ENCODE measurements around the gene ZNF655.
"Not testable (repeated sequence)": the region's sequence is repeated elsewhere in the genome, so short reads cannot be mapped to it uniquely, and the experiment has no call there.

Gene ZNF655

GRCh38 chr7:99558306-99559174, at the start of gene ZNF655:
TSS of gene ZNF655 (plus strand) at chr7:99558642. CDS start at chr7:99560560, 1,918 bp downstream.
- peak; percentile 92 to 93 for DNase-seq

GRCh38 chr7:99514050-99514449, 44.4 kb upstream of the ZNF655 start:
- no peak for DNase-seq

DNA sequence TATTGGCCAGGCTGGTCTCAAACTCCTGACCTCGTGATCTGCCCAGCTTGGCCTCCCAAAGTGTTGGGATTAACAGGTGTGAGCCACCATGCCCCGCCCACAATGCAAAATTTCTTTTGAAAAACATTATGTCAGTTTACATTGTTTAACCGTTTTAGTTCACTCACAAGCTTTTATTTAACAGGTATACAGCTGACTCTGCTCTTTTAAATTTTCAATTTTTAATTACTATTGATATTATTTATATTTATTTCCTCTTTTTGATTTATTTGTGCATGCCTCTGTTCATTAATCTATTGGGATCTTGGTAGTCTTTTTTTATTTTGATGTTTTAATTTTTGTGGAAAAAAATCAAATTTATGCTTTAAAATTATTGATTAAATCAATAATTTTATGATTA, 37.0 kb upstream of the ZNF655 start:
- no peak for DNase-seq

DNA sequence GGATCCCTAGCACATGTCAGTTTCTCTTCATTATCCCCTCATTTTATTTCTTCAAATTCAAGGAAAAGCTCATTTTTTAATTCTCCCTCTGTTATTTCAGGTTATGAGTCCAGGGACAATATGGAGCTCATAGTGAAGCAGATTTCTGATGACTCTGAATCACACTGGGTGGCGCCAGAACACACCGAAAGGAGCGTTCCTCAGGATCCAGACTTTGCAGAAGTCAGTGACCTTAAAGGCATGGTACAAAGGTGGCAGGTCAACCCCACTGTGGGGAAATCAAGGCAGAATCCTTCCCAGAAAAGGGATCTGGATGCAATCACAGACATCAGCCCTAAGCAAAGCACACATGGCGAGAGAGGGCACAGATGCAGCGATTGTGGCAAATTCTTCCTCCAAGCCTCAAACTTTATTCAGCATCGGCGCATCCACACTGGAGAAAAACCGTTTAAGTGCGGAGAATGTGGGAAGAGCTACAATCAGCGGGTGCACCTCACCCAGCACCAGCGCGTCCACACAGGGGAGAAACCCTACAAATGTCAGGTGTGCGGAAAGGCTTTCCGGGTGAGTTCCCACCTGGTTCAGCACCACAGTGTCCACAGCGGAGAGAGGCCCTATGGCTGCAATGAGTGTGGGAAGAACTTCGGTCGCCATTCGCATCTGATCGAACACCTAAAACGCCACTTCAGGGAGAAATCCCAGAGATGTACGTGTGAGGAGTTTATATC, 32.6 kb upstream of the ZNF655 start:
- DNase-seq = no peak

DNA sequence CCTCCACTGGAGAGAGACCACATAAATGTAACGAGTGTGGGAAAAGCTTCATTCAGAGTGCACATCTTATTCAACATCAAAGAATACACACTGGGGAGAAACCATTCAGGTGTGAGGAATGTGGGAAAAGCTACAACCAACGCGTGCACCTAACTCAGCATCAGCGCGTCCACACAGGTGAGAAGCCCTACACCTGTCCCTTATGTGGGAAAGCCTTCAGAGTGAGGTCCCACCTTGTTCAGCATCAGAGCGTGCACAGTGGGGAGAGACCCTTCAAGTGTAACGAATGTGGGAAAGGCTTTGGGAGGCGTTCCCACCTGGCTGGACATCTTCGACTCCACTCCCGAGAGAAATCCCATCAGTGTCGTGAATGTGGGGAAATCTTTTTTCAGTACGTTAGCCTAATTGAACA, 27.1 kb upstream of the ZNF655 start:
- peak in 1 of 2 experiments; percentile 23 for DNase-seq

DNA sequence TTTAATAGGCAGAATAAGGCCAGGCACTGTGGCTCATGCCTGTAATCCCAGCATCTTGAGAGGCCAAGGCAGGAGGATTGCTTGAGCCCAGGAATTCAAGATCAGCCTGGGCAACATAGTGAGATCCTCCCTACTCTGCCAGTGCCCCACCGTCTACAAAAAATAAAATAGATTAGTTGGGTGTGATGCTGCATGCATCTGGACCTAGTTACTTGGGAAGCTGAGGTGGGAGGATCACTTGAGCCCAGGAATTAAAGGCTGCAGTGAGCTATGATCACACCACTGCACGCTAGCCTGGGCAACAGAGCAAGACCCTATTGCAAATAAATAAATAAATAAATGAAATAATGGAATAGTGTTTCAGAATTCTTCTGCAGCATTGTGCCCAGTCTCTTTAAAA, 22.8 kb upstream of the ZNF655 start:
- DNase-seq = no peak

GRCh38 chr7:99539213-99539811, 19.1 kb upstream of the ZNF655 start:
- no peak for DNase-seq

GRCh38 chr7:99540542-99540941, 17.9 kb upstream of the ZNF655 start:
- DNase-seq = no peak

- no peak for DNase-seq
Measured at GRCh38 chr7:99541212-99541611, 17.2 kb upstream of the ZNF655 start.

DNA sequence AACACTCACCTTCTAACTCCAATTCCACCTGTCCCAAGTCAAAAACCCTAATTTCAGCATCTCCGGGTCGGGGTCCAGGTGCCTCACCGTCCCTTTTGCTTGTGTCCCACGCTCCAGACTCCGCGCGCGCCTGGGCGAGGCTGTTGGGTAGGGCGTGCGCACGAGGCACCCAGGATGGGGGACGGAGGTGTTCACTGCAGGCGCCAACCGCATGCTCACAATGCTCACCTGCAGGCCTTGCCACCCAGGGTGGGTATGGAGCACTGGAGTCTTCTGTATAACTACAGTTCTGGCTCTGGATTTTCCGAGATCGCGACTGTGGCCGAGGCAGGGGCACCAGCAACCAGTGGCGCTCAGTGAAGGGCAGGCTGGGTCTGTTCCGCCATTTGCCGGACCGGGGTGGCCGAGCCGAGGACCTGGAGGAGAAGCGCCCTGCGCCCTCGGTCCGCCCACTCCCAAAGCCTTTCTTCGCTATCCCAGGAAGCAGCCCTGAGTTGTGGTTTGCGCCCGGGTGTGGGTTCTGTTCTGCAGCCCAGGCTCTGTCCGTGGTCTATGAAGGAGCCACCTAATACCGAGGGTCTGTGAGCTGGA, 15.3 kb upstream of the ZNF655 start:
- no peak for DNase-seq

GRCh38 chr7:99543916-99544315, 14.5 kb upstream of the ZNF655 start:
- DNase-seq = no peak

DNA sequence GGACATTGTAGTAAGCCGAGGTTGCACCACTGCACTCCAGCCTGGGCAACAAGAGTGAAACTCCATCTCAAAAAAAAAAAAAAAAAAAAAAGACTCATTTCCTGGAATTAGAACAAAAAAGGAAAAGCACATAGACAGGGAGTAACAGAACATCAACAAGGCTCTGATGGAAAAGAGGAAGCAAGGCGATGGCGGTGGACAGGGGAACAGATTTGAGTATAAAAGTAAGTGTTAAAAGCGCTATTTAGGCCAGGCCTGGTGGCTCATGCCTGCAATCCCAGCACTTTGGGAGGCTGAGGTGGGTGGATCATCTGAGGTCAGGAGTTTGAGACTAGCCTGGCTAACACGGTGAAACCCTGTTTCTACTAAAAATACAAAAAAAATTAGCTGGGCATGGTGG, 13.1 kb upstream of the ZNF655 start:
- not testable (repeated sequence) for DNase-seq

GRCh38 chr7:99549545-99549944, 8.9 kb upstream of the ZNF655 start:
- DNase-seq = not testable (repeated sequence)

GRCh38 chr7:99551334-99551733, 7.1 kb upstream of the ZNF655 start:
- no peak for DNase-seq

- DNase-seq = peak; percentile 82 to 87
Measured at GRCh38 chr7:99551767-99552463, 6.5 kb upstream of the ZNF655 start, which contains the start of gene FAM200A. TSS of gene FAM200A (minus strand) at chr7:99552114. CDS start at chr7:99548407, 3,707 bp downstream.

DNA sequence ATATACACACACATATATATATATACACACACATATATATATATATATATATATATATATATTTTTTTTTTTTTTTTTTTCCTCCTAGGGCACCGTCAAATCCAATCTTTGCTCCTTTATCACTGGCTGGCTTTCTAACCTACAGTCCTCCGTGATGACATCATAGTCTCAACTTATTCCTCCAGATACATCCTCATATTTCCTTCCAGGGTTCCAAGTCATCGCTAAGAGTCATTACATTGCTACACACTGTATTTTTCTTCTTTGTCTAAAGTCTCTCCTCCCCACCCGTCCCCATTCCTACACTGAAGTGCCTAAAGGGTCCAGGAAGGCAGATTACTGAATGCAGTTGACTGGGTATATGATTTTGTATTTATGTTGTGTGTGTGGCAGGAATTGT, 5.4 kb upstream of the ZNF655 start:
- DNase-seq = no peak

GRCh38 chr7:99554939-99555338, 3.5 kb upstream of the ZNF655 start:
- DNase-seq = no peak

DNA sequence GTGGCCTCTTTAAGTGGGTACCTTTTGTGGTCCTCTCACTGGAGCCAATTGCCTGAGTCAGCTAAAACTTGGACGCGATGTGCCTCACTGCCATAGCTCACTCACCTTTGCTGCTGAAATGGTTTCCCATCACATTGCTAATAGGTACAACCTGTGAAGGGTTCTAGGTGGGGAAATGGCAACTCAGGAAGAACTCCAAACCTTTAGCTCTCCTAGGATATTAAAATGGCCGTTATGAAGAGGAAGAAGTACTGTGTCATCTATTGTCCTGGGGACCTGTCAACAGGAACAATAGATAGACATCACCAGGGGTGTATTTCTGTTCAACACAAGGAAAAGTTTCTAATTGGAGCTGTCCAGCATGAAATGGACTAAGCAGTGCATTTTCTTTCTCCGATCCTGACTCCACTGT, 1.2 kb upstream of the ZNF655 start:
- DNase-seq = no peak

DNA sequence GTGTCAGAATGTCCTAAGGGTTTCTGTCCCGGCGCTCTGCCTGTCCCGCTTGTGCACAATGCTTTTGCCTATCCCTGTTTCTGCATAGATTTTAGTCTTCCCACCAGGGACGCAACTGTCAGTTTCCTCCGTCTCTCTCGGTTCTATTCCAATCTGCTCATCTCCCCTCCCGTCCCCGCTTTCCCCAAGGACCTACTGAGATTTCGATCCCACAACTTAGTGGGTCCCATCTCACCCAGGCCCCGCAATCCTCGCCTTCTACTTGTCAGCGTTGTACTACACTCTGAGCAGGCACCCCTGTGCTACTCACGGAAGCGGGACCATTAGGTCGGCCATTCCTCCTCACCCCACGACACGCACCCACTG, 519 bp upstream of the ZNF655 start:
- no peak for DNase-seq

DNA sequence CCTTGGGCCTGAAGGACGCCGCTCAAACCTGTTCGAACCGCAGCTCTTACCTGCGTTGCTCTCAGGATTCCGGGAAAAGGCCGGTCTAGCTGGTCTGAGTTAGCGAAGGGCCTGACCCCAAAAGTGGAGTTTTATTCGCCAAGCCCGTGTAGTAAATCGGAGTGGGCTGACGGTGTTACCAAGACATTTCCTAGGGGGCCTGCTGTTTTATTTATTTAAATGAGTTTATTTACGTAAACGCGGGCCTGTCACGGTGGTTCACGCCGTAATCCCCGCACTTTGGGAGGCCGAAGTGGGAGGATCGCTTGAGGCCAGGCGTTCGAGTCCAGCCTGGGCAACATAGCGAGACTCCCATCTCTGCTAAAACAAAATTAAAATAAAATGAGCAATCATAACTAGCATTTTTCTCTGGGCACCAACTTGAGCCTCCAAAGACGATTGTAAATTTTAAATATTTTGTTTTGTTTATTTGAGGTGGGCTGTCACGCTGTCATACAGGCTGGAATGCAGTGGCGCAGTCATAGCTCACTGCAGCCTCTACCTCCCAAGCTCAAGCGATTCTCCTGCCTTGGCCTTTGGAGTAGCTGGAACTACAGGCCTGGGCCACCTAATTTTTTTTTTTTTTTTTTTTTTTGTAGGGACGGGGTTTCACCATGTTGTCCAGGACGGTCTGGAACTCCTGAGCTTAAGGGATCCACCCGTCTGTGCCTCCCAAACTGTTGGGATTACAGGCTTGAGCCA, 903 bp downstream of the ZNF655 start:
- no peak for DNase-seq

- DNase-seq = no peak
Measured at GRCh38 chr7:99560834-99561736, 2.6 kb downstream of the ZNF655 start.

Measured in activated T-cell treated with anti-CD3 and anti-CD28 coated beads, Interleukin-2, amount 50 U/mL, for 48 hours (primary cell).